GM19328 (cell line): ENCODE measurements around the gene RBM10.
A peak's percentile ranks its signal among the peaks of the same experiment; 100 is the strongest.

ENCODE experiments used
- ATAC-seq: cut with Tn5 transposase; IDR thresholded peaks from one replicate; pipeline ENCODE4 v1.9.1; 2021; ENCODE audit warnings: mild to moderate bottlenecking, moderate library complexity; ENCODE audit not compliant: unreplicated experiment

RBM10 gene

GRCh38 chrX:47232197-47232802 is 87.3 kb downstream of the RBM10 start:
- no peak for ATAC-seq

DNA sequence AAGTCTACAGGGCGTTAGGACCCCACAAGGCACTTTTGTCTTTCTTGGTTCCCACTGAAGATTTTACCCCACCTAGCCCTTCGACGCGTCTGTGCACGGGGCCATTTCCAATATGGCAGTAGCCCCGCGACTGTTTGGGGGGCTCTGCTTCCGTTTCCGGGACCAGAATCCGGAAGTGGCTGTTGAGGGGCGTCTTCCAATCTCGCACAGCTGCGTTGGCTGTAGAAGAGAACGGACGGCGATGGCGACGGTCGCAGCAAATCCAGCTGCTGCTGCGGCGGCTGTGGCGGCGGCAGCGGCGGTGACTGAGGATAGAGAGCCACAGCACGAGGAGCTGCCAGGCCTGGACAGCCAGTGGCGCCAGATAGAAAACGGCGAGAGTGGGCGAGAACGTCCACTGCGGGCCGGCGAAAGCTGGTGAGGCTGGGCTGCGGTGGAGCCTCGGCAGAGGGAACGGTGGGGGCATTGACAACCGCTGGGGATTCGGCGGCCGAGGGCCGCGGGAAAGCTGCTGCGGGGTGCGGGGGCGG is 87.8 kb downstream of the RBM10 start, which contains the start of gene USP11:
TSS of gene USP11 (plus strand) at position 207 of the 530 bp plus-strand sequence. CDS start at position 242, 35 bp downstream.
- ATAC-seq: no peak

GRCh38 chrX:47233333-47234113 is 88.5 kb downstream of the RBM10 start:
- ATAC-seq: peak; percentile 80

- no peak for ATAC-seq
These were observed 89.6 kb downstream of the RBM10 start for GRCh38 chrX:47234583-47234982.

DNA sequence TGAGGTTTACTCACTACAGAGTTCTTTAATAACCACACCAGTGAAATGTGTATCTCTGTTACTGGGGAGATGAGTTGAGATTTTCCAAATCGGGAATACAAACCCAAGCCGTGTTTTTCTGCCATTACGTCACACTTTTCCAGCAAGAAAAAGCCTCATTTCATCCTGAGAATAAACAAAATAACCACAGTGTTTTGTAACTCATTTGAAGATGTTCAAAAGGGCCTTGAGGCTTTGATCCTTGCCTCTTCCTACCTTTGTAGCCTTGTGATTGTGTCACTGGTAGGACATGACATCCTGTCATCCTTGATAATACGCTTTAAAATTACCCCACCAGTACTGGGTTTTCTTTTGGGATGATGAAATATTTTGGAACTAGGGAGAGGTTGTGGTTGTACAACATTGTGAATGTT is 90.7 kb downstream of the RBM10 start:
- ATAC-seq: no peak
